K562 treated with DMSO at 1 percent for 12 hours (cell line): ENCODE data around the gene MKKS. TPM values are rescaled to one million over a fixed set of nuclear protein-coding genes. Genes with fewer than 3 reads are reported as not detected.

Experiments
- total RNA-seq: library from RNA; unstranded; fragments of 300-600 nt; gene quantifications from 2 replicates; pipeline ENCODE4 v1.2.3, GENCODE V29; 2022; ENCODE audit not compliant: insufficient read depth

MKKS gene
- 5.4 and 9.6 TPM in 2 replicates for total RNA-seq

DNA sequence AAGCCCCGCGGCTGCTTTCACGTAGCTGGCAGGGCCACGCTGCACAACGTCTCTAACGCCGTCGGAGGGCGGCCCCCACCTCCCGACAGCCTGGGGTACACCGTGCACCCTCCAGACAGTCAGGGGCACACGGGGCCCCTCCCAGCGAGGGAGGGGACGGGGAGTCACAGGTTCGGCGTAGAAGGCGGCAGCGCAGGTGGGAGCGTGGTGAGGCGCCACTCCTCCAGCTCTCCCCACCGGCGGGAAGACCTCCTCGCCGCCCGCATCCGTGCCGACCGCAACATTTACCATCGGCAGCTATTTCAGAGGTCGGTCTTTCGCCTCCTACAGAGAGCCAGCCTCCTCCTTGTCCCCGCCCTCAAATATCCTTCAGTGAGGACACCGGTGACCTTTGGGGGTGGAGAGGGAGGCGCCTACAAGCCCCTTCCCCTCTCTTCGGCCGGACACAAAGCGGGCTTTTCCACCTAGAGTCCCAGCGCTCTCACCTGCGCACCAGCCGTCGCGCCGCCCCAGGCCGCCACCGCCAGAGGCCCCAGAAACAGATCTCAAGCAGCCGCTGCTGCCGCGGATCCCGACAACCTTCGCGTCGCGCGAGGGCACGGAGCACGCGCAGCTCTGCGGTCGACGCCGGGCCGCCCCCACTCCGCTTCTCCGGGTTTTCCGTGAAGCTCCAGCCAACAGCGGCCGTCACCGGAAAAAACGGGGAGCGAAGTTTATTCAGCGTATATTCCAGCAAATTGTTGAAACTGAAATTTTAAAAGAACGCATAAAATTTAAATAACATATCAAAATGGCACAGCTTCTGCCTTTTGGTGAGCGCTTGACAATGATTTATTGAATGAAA, at the start of gene MKKS:
Gene MKKS, minus strand, starts transcription at position 600 of the 844 bp plus-strand sequence. CDS start 20,708 bp downstream, outside the sequence.

DNA sequence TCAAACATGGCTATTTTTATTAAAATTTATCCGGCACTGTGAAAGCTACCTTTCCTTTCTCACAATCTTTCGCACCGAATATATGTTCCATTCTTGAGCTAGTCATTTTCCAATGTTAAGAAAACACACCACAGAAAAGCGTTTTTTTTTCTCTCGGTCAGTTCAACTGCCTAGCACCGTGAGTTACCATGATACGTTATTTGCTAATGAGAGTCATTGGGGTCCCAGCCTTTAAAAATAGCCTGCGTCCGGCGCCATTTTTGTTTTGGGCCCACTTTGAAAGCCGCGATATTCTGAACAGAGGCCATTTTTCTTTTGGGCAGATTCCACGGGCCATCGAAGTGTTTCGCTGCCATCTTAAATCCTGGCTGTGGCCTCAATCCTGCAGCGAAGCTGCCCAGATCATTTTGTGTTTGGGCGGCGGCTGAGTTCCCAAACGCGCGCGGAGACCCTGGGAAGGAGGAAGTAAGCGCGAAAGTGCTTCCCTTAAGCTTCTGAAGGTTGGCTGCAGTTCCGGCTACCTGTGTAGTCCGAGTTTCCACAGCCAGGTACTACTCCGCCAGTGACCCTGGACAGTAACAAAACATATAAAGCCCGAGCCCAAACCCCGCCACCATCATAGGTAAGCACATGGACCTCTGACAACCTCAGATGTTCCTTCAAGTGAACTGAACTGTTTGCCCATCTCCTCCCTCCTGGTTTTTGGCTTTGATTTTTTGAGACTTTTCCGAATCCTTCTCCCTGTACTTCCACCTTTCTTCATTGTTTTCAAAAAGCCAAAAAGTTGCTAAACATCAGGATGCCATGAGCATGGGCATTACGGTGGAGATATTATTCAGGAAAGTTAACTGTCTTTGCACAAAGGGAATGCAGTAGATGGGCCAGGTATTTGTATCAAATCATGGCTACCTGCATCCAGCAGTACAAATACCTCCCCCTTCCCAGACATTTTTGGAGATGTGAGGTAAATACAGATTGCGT, 1.1 kb upstream of the MKKS start, which contains the start of gene SLX4IP:
Gene SLX4IP, plus strand, starts transcription at position 474 of the 981 bp plus-strand sequence. CDS start 22,900 bp downstream, outside the sequence.

Other genes starting within 250 kb of the MKKS start
- not detected in 2 replicates for gene SNAP25, start 215.4 kb downstream of the MKKS start, total RNA-seq
- gene SLX4IP, start 1.1 kb upstream of the MKKS start, total RNA-seq, result 0.41 and 2.5 TPM in 2 replicates
- 0.16 TPM in 1 of 2 replicates, not detected in the other for gene JAG1, start 239.8 kb upstream of the MKKS start, total RNA-seq